Measurements from ENCODE around the gene HSPA12B.

Gene HSPA12B

DNA sequence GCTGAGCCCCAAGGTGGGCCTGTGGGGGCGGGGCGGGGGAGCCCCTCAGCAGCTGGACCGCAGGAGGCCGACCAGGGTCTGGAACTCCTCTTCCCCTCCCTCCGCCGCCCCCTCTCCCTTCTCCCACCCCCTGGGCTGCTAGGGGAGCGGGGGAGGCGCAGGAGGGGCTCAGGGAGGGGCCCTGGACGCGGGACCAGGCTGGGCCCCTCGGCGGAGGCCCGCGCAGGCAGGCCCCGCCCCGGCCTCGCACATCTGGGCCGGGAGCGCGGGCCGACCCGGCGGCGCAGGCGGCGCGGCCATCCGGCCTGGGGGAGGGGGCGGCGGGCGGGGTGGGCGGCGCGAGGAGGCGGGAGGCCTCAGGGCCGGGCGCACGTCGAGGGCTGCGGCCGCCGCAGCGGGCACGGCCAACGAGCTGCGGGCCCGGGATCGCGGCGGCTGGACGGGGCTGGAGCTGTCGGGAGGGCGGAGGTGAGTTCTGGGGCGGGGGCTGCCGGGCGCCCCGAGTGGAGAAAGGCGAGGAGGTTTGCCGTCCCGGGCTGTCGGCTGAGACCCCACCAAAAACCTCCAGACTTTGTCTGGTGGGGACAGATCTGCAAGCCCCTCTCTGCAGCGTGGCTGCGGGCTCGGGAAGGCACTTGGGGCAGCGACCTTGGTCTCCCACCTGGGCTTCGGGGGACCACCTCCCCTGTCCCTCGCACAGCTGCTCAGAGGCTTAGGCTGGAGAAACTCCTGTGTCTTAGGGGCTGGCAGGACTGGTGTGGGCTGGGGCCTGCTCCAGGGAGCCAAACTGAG is at the start of gene HSPA12B:
HSPA12B (plus strand) TSS at position 359 of the 792 bp plus-strand sequence. CDS start 5,990 bp downstream, outside the sequence.
- no peak for DNase-seq

GRCh38 chr20:3685341-3685740 is 47.1 kb upstream of the HSPA12B start:
- DNase-seq: no peak

GRCh38 chr20:3686421-3686820 is 46.1 kb upstream of the HSPA12B start:
- no peak for DNase-seq

- no peak for DNase-seq
Measured at GRCh38 chr20:3686867-3687321, 45.6 kb upstream of the HSPA12B start.

DNA sequence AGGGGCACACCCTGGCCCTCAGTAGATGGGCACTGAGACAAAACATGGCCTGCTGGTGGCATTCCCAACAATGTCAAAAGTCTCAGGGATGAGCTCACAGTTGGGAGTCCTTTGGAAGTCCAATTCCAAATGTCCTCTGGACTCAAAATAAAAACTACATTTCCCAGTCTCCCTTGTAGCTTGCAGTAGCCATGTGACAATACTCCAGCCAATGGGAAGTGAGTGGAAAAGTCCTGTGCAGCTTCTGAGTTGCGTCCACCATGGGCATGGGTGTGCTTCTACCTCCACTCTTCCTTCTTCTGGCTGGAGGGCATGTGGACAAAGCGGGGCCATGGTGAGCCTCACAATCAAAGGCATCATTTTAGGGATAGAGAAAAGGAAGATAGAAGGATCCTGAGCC is 44.8 kb upstream of the HSPA12B start:
- DNase-seq: no peak

- no peak for DNase-seq
Measured at GRCh38 chr20:3689978-3690377, 42.5 kb upstream of the HSPA12B start.

DNA sequence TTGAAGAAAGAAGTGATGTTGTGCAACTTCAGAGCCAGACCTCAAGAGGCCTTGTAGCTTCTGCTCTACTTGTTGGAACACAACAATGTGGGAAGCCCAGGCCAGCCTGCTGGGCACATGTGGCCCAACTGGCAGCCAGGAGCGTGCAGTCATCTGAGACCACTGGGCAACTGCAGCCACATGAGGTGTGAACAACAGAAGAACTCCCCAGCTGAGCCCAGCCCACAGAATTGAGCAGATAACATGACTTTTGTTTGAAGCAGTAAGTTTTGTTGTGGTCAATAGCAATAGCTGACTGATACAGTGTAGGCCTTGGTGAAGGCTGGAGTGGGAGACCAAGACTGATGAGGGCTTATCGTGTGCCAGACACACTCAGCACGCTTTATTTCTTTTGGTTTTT is 42.1 kb upstream of the HSPA12B start:
- no peak for DNase-seq

GRCh38 chr20:3691306-3691705 is 41.2 kb upstream of the HSPA12B start:
- DNase-seq: no peak

GRCh38 chr20:3691897-3692296 is 40.6 kb upstream of the HSPA12B start:
- DNase-seq: no peak

- DNase-seq: no peak
Measured at GRCh38 chr20:3692706-3693294, 39.7 kb upstream of the HSPA12B start.

- no peak for DNase-seq
Measured at GRCh38 chr20:3693376-3693775, 39.1 kb upstream of the HSPA12B start.

GRCh38 chr20:3694864-3695263 is 37.6 kb upstream of the HSPA12B start:
- no peak for DNase-seq

- no peak for DNase-seq
Measured at GRCh38 chr20:3696200-3696599, 36.3 kb upstream of the HSPA12B start.

DNA sequence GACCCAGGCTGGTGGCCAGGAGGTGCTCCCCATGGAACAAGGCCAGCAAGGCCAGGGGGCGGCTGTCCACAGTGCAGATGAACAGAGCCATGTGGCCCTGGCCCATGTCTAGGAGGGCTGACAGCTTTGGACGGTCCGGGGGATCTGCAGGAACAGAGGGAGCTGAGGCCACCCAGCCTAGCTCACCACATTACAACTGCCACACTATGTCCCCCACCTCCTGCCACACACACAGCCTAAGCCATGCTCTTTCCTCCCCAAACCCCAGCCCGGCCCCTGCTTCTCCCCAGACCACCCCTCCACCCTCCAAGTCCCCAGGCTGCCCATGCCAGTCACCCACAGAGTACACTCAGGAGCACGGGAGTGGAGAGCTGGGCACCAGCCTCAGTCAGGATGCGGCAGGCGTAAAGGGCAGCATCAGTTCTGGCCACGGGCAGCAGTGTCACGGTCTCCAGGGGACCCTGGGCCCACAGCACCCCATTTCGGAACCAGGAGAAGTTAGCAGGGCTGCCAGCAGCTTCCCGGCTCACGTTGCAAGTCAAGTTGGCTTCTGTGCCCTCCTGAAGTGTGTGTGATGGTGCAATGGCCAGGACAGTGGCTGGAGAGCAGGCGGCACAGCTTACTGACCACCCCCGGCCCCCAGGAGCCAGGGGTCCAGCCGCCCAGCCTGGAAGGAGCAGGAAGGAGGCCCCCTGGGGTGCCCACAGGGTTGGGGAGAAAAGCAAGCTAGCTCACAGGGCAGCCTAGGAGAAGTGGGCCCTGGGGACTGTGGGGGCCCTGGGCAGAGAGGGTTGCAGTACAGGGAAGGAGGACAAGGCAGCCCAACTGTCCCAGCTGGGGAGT is 35.5 kb upstream of the HSPA12B start:
- no peak for DNase-seq

GRCh38 chr20:3697588-3698305 is 34.7 kb upstream of the HSPA12B start:
- DNase-seq: no peak

DNA sequence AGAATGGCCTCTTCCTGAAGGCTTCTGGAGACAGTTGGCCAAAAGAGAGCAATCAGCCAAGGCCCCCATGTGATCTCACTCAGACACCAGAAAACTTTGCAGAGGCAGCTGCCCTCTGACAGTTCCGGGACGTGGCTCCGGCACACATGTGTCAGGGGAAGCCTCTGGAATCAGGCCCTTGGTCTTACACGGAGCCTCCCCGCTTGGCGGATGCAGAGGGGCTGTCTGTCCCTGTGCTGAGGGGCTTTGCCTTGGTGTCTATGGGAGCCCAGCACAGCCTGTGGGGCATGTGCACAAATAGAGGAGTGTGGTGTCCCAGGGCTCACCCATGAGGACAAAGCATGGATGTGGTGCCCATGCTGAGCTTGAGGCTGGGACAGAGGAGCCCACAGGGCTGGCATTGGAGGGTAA is 33.9 kb upstream of the HSPA12B start:
- no peak for DNase-seq

- DNase-seq: no peak
Measured at GRCh38 chr20:3699037-3699436, 33.4 kb upstream of the HSPA12B start.

DNA sequence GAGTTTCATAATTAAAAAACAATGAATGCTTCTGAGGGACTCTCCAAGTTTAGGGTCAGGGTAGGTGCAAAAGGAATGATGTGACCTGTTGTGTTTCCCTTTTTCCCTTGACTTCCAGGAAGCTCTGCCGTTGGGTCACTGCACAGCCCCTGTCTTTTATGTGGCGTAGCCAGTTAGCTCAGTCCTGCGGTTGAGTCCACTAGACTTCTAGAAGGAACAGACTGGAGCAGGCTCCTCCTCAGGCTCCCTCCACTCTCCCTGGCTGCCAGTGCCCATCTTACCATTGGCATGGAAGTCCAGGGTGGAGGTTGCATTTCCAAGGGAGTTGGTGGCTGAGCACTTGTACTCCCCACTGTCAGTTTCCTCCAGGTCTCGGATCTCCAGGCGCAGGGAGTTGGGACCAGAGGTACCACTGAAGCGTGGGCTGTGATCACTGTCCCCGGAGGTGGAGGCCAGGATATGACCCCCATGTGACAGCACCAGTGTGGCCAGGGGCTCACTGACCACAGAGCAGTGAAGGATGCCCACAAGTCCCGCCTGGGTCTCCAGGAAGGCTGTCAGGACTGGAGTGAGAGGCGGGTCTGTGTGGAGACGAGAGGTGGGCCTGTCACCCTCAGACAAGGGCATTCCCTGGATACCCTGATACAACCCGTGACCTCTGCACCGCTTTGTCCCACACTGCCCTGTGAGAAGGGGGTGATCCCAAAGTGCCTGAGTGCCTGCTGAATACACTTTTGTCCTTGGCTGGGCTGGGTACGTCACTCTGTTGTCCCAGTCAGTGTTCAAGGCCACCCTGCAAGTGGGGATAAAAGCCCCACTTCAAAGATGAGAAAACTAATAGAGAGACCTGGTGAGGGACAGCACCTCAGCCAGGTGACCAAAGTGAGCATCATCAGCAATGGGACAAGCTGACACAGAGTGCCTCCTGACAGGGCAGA is 31.2 kb upstream of the HSPA12B start:
- DNase-seq: no peak

GRCh38 chr20:3702611-3703391 is 29.7 kb upstream of the HSPA12B start:
- DNase-seq: no peak

GRCh38 chr20:3704087-3704486 is 28.4 kb upstream of the HSPA12B start:
- no peak for DNase-seq

GRCh38 chr20:3705491-3705969 is 27.0 kb upstream of the HSPA12B start:
- no peak for DNase-seq

All from cerebellar nuclear complex (tissue), 1 donor.